Activated naive CD4-positive, alpha-beta T cell treated with anti-CD3 and anti-CD28 coated beads, Interleukin-2, amount 50 U/mL, for 72 hours (primary cell): Measurements from ENCODE around the gene TSPAN8. TPM values are rescaled to one million over a fixed set of nuclear protein-coding genes. Genes with fewer than 3 reads are reported as not detected.
"Not testable (repeated sequence)": the region's sequence is repeated elsewhere in the genome, so short reads cannot be mapped to it uniquely, and the experiment has no call there.

Source experiments
- ATAC-seq, 2 donors: fragments of 150-1000 bp; cut with Tn5 transposase; 2 replicates each; pipeline ENCODE4 v1.10.0; 2021; ENCODE audit warnings: mild to moderate bottlenecking in 2 of 2, moderate library complexity in 2 of 2
- DNase-seq, 2 donors: peaks; one replicate each; pipeline ENCODE4 v3.0.0; 2021 to 2022; ENCODE audit warnings: low spot score in 2 of 2
- H3K27ac Mint-ChIP-seq, 2 donors: one replicate each; pipeline ENCODE4 v1.8.0; 2022; ENCODE audit warnings: mild to moderate bottlenecking in 2 of 2, mixed read lengths in 2 of 2
- H3K36me3 Mint-ChIP-seq, 2 donors: one replicate each; pipeline ENCODE4 v1.8.0; 2022; ENCODE audit warnings: mixed read lengths in 2 of 2
- H3K9me3 Mint-ChIP-seq, 2 donors: one replicate each; pipeline ENCODE4 v1.8.0; 2022; ENCODE audit warnings: mixed read lengths in 2 of 2
- total RNA-seq, 2 donors: library from RNA; stranded (reverse); gene quantifications; one replicate each; pipeline ENCODE4 v1.2.3, GENCODE V29; 2022

The TSPAN8 gene
- total RNA-seq, 2 donors from 2014 or later = not detected

- DNase-seq (no peak), ATAC-seq (no peak)
- peaks cover 14 to 19% of the 10 kb centered on the region in 2 donors for H3K9me3 Mint-ChIP-seq
- no peak overlapping the region for H3K27ac Mint-ChIP-seq
- H3K36me3 Mint-ChIP-seq = no peaks in the 10 kb centered on the region
Observed at GRCh38 chr12:71169286-71169685, 11.5 kb upstream of the TSPAN8 start.

GRCh38 chr12:71166862-71167496 lies 9.2 kb upstream of the TSPAN8 start:
- H3K36me3 Mint-ChIP-seq = no peaks in the 10 kb centered on the region

DNA sequence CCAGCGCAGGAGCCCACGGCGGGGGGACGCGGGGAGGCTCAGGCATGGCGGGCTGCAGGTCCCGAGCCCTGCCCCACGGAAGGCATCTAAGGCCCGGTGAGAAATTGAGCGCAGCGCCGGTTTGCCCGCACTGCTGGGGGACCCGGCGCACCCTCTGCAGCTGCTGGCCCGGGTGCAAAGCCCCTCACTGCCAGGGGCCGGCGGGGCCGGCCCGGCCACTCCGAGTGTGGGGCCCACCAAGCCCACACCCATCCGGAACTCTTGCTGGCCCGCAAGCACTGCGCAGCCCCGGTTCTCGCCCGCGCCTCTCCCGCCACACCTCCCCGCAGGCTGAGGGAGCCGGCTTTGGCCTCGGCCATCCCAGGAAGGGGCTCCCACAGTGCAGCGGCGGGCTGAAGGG lies 8.5 kb upstream of the TSPAN8 start:
- Mint-ChIP-seq H3K27ac (no peak overlapping the region), H3K9me3 (peaks cover 14 to 19% of the 10 kb centered on the region in 2 donors), H3K36me3 (no peaks in the 10 kb centered on the region)
- DNase-seq (no peak), ATAC-seq (no peak)

More at GRCh38 chr12:71166862-71167496, 9.2 kb upstream of the TSPAN8 start:
- DNase-seq (no peak), ATAC-seq (no peak)
- H3K9me3 Mint-ChIP-seq = peaks cover 14 to 19% of the 10 kb centered on the region in 2 donors
- no peak overlapping the region for H3K27ac Mint-ChIP-seq

DNA sequence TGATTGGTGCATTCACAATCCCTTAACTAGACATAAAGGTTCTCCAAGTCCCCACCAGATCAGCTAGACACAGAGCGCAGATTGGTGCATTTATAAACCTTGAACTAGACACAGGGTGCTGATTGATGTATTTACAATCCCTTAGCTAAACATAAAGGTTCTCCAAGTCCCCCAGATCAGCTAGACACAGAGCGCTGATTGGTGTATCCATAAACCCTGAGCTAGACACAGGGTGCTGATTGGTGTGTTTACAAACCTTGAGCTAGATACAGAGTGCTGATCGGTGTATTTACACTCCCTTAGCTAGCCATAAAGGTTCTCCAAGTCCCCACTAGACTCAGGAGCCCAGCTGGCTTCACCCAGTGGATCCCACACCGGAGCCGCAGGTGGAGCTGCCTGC lies 8.0 kb upstream of the TSPAN8 start:
- not testable (repeated sequence) for ATAC-seq, H3K36me3 Mint-ChIP-seq, DNase-seq, H3K27ac Mint-ChIP-seq
- peaks cover 14 to 19% of the 10 kb centered on the region in 2 donors for H3K9me3 Mint-ChIP-seq

DNA sequence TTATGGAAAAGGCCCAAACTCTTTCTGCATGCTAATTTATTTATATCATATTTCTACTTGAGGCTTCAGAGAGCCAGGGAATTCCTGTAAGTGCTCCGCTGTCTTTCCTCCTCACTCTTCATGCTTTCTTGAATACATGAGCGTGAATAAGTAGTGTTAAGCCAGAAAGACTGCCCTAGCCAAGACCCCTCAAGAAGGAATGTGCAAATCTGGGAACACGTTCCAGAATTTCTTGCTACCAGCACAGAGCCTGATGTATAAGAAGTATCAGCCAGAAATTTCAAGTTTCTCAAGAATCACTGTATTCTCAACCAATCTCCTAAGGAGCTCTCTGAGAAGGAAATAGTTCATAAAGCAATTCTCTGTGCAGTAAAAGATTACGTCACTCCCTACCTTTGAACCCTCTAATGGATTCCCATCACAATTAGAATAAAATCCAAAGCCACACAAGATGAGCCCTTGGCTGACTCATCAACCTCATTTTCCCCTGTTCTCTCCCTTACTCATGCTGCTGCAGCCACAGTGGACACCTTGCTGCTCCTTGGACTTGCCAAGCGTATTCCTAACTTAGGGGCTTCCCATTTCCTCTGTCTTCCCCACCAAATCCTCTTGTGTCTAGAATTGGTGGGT lies 6.9 kb upstream of the TSPAN8 start:
- DNase-seq = no peak
- Mint-ChIP-seq H3K9me3 (peaks cover 14 to 19% of the 10 kb centered on the region in 2 donors), H3K36me3 (no peaks in the 10 kb centered on the region), H3K27ac (no peak overlapping the region)
- ATAC-seq = no peak

DNA sequence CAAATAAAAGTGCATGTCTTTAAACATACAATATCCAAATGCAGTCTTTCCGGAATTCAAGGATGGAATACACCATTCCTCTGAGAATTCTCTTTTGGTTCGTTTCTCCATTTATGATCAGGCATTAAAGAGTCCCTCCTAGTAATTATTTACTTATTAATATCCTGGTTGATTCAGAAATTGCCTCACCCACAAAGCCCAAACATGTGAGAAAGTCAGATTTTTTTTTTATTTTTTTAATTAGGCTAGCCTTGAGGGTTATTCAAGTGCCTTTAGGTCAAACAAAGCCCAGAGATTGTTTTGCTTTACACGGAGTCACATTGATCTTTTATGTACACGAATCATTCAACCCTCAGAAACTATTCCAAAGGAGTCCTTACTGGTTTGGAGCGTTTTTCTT lies 6.4 kb upstream of the TSPAN8 start:
- Mint-ChIP-seq H3K9me3 (peaks cover 14 to 19% of the 10 kb centered on the region in 2 donors), H3K27ac (no peak overlapping the region), H3K36me3 (no peaks in the 10 kb centered on the region)
- no peak for ATAC-seq
- no peak for DNase-seq

DNA sequence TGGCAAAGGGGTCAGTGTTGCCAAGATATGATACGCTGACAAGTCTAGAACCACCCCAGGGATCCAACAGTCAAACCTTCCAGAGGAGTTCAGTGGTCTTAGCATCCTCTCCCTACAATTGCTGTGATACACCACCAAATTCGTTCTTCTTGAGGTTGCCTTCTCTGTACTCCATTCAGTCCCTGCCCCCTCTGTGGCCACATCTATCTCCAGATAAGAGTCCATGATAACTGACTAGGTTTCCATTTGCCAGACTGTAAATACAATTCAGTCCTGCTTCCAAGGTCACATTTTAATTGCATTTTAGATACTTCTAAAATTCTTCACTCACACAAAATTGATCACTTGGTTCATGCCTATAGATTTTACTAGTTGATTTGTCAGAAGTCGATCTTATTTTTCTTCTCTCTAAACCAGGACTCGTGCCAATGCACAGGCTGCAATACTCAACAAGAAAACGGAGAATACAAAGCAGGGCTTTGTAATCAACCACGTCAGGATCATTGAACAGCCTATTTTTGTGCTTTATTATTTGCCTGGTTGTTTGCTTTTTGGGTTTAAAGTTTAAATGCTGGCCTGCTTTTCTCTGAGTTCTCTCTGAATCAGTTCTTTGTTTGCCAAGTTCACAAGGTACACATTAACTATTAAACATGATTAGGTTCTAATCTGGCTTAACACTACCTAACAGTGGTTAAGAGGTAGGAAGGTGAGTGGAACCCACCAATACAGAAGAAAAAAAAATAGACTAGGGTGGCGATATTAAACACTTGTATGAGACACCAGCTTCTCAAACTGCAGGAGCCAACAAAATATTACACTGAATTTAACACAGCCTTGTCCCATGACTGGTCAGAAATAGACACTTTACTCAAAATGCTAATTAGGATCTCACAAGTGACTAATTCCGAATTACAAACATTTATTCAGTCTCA lies 5.3 kb upstream of the TSPAN8 start:
- DNase-seq = no peak
- ATAC-seq = no peak
- H3K36me3 Mint-ChIP-seq = no peaks in the 10 kb centered on the region
- no peak overlapping the region for H3K27ac Mint-ChIP-seq
- peaks cover 13 to 14% of the 10 kb centered on the region in 2 donors for H3K9me3 Mint-ChIP-seq

DNA sequence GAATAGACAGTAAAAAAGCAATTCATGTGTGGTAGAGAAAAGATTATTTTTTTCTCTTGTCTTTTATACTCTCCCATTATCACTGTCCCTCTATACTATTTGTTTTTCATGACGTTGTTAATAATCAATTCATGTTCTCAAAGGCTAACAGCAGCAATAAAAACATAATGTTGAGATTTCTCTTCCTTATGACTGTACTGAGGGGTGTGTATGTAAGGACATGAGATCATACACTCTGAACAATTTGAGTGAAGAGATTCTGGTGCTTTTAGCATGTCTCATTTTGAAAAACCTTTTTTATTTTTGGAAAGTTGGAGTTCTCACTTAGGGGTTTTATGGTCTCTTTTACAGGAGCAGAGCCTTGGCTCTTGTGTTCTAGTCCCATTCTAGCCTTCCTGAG lies 3.8 kb upstream of the TSPAN8 start:
- Mint-ChIP-seq H3K27ac (no peak overlapping the region), H3K9me3 (peaks cover 4 to 7% of the 10 kb centered on the region in 2 donors), H3K36me3 (no peaks in the 10 kb centered on the region)
- no peak for ATAC-seq
- DNase-seq = no peak

- ATAC-seq (no peak), DNase-seq (no peak)
- Mint-ChIP-seq H3K36me3 (no peaks in the 10 kb centered on the region), H3K9me3 (peaks cover 3 to 5% of the 10 kb centered on the region in 2 donors), H3K27ac (no peak overlapping the region)
Observed at GRCh38 chr12:71160585-71160984, 2.8 kb upstream of the TSPAN8 start.

DNA sequence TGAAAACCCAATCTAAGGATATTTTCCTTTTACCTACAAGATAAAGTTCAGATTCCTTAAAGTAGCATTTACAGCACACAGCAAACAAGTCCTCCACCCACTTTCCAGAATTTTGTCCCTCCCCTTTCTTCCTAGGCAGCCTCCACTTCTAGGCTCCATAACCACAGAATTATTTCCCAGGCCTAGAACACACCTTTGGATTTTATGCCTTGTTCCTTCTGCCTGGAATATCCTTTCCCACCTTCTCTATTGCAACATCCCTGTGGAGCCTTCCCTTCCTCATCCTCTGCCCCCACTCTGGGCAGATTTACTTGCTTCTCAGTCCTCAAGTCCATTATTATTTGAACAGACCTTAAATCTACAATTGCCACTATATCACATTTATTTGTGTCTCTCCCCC lies 2.1 kb upstream of the TSPAN8 start:
- H3K36me3 Mint-ChIP-seq = no peaks in the 10 kb centered on the region

GRCh38 chr12:71159264-71159663 lies 1.5 kb upstream of the TSPAN8 start:
- Mint-ChIP-seq H3K9me3 (no peaks in the 10 kb centered on the region), H3K36me3 (no peaks in the 10 kb centered on the region)

More for the DNA sequence above, 2.1 kb upstream of the TSPAN8 start:
- ATAC-seq (no peak), DNase-seq (no peak)
- peaks cover under 1 to 1% of the 10 kb centered on the region in 2 donors for H3K9me3 Mint-ChIP-seq
- no peak overlapping the region for H3K27ac Mint-ChIP-seq

DNA sequence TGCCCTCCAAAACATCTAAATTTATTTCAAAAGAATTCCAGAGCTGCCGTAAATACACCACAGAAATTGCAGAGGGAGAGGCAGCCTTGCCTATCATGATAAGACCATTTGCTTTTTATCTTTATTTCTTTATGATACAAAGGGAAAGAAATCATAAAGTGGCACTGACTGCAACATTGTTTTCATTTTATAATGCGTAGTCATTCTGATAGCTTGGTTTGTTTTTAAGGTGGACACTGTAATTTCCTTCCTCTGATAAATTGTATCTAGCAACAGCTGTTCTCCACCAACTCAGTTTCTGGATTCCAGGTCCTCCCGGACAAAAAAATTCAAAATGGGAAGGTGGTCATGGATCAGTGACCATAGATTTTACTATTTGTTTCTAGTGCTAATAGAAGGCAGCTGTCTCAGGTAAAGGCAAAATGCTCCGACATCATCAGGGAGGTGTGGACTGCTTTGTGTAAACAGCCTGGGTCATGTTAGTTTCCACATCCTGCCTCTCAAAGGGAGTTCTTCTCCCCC lies 623 bp upstream of the TSPAN8 start:
- Mint-ChIP-seq H3K27ac (no peak overlapping the region), H3K9me3 (no peaks in the 10 kb centered on the region), H3K36me3 (no peaks in the 10 kb centered on the region)
- DNase-seq (no peak), ATAC-seq (no peak)

More at GRCh38 chr12:71159264-71159663, 1.5 kb upstream of the TSPAN8 start:
- DNase-seq = no peak
- no peak overlapping the region for H3K27ac Mint-ChIP-seq
- ATAC-seq = no peak

- no peak overlapping the region for H3K27ac Mint-ChIP-seq
- DNase-seq (no peak), ATAC-seq (no peak)
- no peaks in the 10 kb centered on the region for H3K36me3 Mint-ChIP-seq
- peaks cover 10 to 11% of the 10 kb centered on the region in 2 donors for H3K9me3 Mint-ChIP-seq
Observed at GRCh38 chr12:71155225-71155624, 2.6 kb downstream of the TSPAN8 start.

DNA sequence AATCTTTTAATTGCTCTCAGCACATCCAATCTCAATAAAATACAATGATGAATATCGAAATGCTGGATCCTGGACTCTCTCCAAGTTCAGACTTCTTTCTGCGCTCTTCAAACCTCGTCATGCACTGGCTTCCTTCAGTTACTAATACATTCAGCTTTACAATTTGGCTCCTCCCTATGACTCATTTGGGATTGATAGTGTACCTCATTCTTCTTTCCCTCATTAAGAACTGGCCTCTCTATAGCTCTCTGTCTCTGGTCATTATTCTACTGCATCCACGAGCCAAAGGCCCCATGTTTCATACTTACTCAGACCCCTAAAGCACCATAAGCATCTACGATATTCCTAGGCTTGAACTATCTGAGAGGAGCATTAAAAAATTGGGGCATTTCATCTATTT lies 4.9 kb downstream of the TSPAN8 start:
- DNase-seq = no peak

GRCh38 chr12:71150041-71150440 lies 7.8 kb downstream of the TSPAN8 start:
- not testable (repeated sequence) for ATAC-seq, DNase-seq, H3K27ac Mint-ChIP-seq, H3K36me3 Mint-ChIP-seq
- peaks cover 12 to 13% of the 10 kb centered on the region in 2 donors for H3K9me3 Mint-ChIP-seq

More for the DNA sequence above, 4.9 kb downstream of the TSPAN8 start:
- ATAC-seq = no peak
- no peaks in the 10 kb centered on the region for H3K36me3 Mint-ChIP-seq
- H3K9me3 Mint-ChIP-seq = peaks cover 12 to 13% of the 10 kb centered on the region in 2 donors
- no peak overlapping the region for H3K27ac Mint-ChIP-seq

DNA sequence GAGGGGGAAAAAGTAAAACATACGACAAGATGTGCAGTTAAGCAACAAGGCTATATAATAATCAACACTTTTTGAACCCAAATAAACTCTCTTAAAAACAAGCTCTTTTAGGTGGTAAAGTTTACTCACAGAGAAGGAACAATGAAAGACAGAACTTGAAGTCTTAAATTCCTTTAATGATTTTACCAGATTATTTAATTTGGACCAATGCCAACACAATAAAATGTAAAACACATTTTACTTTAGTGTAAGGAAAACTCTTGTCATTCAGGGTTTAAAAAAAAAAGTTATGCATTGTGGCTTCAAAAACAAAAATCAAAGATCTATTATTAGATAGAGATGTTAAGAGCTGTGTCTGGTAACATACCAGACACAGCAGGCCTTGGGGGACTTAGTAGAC lies 13.1 kb downstream of the TSPAN8 start:
- DNase-seq (no peak), ATAC-seq (no peak)
- Mint-ChIP-seq H3K36me3 (no peaks in the 10 kb centered on the region), H3K9me3 (no peaks in the 10 kb centered on the region), H3K27ac (no peak overlapping the region)

GRCh38 chr12:71142956-71143355 lies 14.8 kb downstream of the TSPAN8 start:
- H3K36me3 Mint-ChIP-seq = no peaks in the 10 kb centered on the region
- no peak for DNase-seq

More at GRCh38 chr12:71142956-71143355, 14.8 kb downstream of the TSPAN8 start:
- ATAC-seq = no peak
- Mint-ChIP-seq H3K9me3 (no peaks in the 10 kb centered on the region), H3K27ac (no peak overlapping the region)
